NCI-H2107 (cell line): Measurements from ENCODE around the gene ARMH3.
"Not testable (repeated sequence)": the region's sequence is repeated elsewhere in the genome, so short reads cannot be mapped to it uniquely, and the experiment has no call there.

Source experiments
- DNase-seq: peaks from one replicate; lab custom pipeline; 2025; lab: John Stamatoyannopoulos, UW

ARMH3 gene

GRCh38 chr10:101986624-101986971 lies 69.4 kb downstream of the ARMH3 start:
- no peak for DNase-seq

- DNase-seq, result not testable (repeated sequence)
These were observed 75.3 kb downstream of the ARMH3 start for GRCh38 chr10:101980677-101981076.

- DNase-seq, result no peak
These were observed 81.6 kb downstream of the ARMH3 start for GRCh38 chr10:101974091-101974971.

GRCh38 chr10:101972761-101973160 lies 83.2 kb downstream of the ARMH3 start:
- no peak for DNase-seq

- DNase-seq, result no peak
These were observed 86.5 kb downstream of the ARMH3 start for GRCh38 chr10:101969412-101969922.

GRCh38 chr10:101968940-101969321 lies 87.0 kb downstream of the ARMH3 start:
- DNase-seq, result no peak

GRCh38 chr10:101968286-101968939 lies 87.6 kb downstream of the ARMH3 start:
- no peak for DNase-seq

GRCh38 chr10:101967713-101968112 lies 88.3 kb downstream of the ARMH3 start:
- DNase-seq, result no peak

GRCh38 chr10:101967119-101967518 lies 88.9 kb downstream of the ARMH3 start:
- no peak for DNase-seq

GRCh38 chr10:101965075-101965765 lies 90.8 kb downstream of the ARMH3 start:
- no peak for DNase-seq

- no peak for DNase-seq
These were observed 94.1 kb downstream of the ARMH3 start for GRCh38 chr10:101961591-101962498.

- DNase-seq, result no peak
These were observed 95.0 kb downstream of the ARMH3 start for GRCh38 chr10:101960879-101961395.

GRCh38 chr10:101959346-101959916 lies 96.5 kb downstream of the ARMH3 start:
- DNase-seq, result no peak

- no peak for DNase-seq
These were observed 97.3 kb downstream of the ARMH3 start for GRCh38 chr10:101958691-101959090.

GRCh38 chr10:101956898-101957297 lies 99.1 kb downstream of the ARMH3 start:
- DNase-seq, result no peak

GRCh38 chr10:101956117-101956516 lies 99.9 kb downstream of the ARMH3 start:
- no peak for DNase-seq

- no peak for DNase-seq
These were observed 103.8 kb downstream of the ARMH3 start for GRCh38 chr10:101952191-101952590.

GRCh38 chr10:101950213-101950612 lies 105.8 kb downstream of the ARMH3 start:
- DNase-seq, result no peak

- DNase-seq, result no peak
These were observed 114.1 kb downstream of the ARMH3 start for GRCh38 chr10:101941871-101942270.

- DNase-seq, result no peak
These were observed 115.1 kb downstream of the ARMH3 start for GRCh38 chr10:101940916-101941315.

- no peak for DNase-seq
These were observed 116.2 kb downstream of the ARMH3 start for GRCh38 chr10:101939729-101940128.
